ENCODE results near the gene ZSCAN5C.
"Not testable (repeated sequence)": the region's sequence is repeated elsewhere in the genome, so short reads cannot be mapped to it uniquely, and the experiment has no call there.

Gene ZSCAN5C

DNA sequence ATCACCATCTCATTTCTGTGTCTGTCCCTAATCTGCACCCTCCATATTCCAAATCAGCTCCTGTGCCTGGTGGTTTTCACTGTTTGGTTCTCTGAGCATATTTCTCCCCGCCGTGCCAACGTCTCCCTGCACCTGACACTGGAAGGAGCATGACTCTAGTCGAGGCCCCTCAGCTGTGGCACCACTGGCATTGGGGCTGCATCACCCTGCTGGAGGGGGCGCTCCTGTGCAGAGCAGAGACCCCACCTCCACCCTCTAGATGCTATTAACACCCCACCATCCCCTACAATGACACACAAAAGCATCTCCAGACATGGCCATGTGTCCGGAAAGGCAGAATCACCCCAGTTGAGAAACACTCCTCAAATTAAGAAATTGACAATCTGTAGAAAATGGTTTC is 20.8 kb downstream of the ZSCAN5C start:
- Histone ChIP-seq H3K4me1 (ENCODE audit: control extremely low read depth in 1 of 4, control insufficient read depth in 4 of 4, insufficient read depth in 4 of 4, low read length in 3 of 4) (peaks cover 0 to 3% (median 0%) of the 10 kb centered on the region in 4 experiments), H3K9me3 (ENCODE audit: control extremely low read depth in 1 of 5, control insufficient read depth in 4 of 5, insufficient read depth in 2 of 5, low read depth in 1 of 5, low read length in 4 of 5) (no peaks in the 10 kb centered on the region), H3K36me3 (ENCODE audit: control insufficient read depth in 4 of 4, insufficient read depth in 4 of 4, low read length in 3 of 4) (no peaks in the 10 kb centered on the region), H3K27ac (ENCODE audit: insufficient read depth in 1 of 2, low read depth in 1 of 2, low read length in 2 of 2, poor library complexity in 1 of 2, severe bottlenecking in 2 of 2) (no peak overlapping the region), H3K27me3 (replicated peaks in 2 of 5; ENCODE audit: control insufficient read depth in 4 of 5, insufficient read depth in 5 of 5, low read length in 4 of 5) (no peaks in the 10 kb centered on the region), H3K4me3 (ENCODE audit: control insufficient read depth in 1 of 7, extremely low read depth in 1 of 7, insufficient read depth in 4 of 7, low read depth in 2 of 7, low read length in 6 of 7) (no peak overlapping the region)
- no peak for DNase-seq
- ChIA-PET POLR2A (no interaction called here), CTCF (no interaction called here)
- 94% methylated on average over 3 of the region's 6 CpGs for WGBS (ENCODE audit: insufficient coverage)

DNA sequence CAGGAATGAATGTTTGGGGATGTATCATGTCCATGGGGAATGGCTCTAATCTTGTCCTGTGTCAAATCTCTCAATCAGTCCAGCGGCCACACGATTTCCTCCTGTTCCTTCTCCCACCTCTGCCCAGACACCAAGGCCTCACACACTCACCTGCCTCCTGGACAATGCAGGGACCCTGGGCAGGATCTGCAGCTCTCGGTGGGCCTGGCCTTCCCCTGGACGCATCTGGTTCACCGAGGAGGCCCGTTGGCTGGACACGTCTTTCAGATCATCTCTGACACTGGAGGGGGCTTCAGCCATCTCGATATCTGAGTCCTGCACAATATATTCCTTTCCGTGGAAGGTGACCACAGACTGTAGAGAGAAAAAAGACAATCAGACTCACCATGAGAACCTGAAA is 21.4 kb downstream of the ZSCAN5C start:
- CTCF ChIA-PET, result no interaction called here
- POLR2A ChIA-PET, result no interaction called here
- Histone ChIP-seq H3K9me3 (ENCODE audit: control extremely low read depth in 1 of 5, control insufficient read depth in 4 of 5, insufficient read depth in 2 of 5, low read depth in 1 of 5, low read length in 4 of 5) (no peaks in the 10 kb centered on the region), H3K36me3 (ENCODE audit: control insufficient read depth in 4 of 4, insufficient read depth in 4 of 4, low read length in 3 of 4) (no peaks in the 10 kb centered on the region), H3K27ac (ENCODE audit: insufficient read depth in 1 of 2, low read depth in 1 of 2, low read length in 2 of 2, poor library complexity in 1 of 2, severe bottlenecking in 2 of 2) (no peak overlapping the region), H3K4me3 (ENCODE audit: control insufficient read depth in 1 of 7, extremely low read depth in 1 of 7, insufficient read depth in 4 of 7, low read depth in 2 of 7, low read length in 6 of 7) (no peak overlapping the region), H3K4me1 (ENCODE audit: control extremely low read depth in 1 of 4, control insufficient read depth in 4 of 4, insufficient read depth in 4 of 4, low read length in 3 of 4) (no peaks in the 10 kb centered on the region), H3K27me3 (replicated peaks in 2 of 5; ENCODE audit: control insufficient read depth in 4 of 5, insufficient read depth in 5 of 5, low read length in 4 of 5) (no peaks in the 10 kb centered on the region)
- no peak for DNase-seq
- WGBS (ENCODE audit: insufficient coverage), result 98% methylated on average over 6 of the region's 9 CpGs

DNA sequence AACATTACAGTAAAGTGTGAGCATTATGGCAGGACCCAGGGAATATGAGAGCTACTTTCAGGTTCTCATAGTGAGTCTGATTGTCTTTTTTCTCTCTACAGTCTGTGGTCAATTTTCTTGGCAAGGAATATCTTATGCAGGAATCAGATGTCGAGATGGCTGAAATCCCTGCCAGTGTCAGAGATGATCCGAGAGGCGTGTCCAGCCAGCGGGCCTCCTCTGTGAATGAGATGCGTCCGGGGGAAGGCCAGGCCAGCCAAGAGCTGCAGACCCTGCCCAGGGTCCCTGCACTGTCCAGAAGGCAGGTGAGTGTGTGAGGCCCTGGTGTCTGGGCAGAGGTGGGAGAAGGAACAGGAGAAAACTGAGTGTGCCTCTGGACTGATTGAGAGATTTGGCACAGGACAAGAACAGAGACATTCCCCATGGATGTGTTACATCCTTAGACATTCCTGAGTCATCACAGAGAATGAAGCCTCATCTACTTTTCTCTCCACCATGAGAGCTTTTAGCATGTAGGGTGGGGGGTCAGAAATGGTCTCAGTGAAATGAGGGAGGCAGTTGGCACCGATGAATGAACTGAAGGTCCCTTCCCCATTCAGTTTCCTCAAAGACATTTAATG is 43.2 kb downstream of the ZSCAN5C start:
- POLR2A ChIA-PET, result no interaction called here
- no peak overlapping the region for H3K4me3 ChIP-seq (ENCODE audit: control insufficient read depth in 1 of 7, extremely low read depth in 1 of 7, insufficient read depth in 4 of 7, low read depth in 2 of 7, low read length in 6 of 7)

GRCh38 chr19:56245764-56246163 is 43.7 kb downstream of the ZSCAN5C start:
- CTCF ChIA-PET; POLR2A ChIA-PET; H3K4me1 ChIP-seq (ENCODE audit: control extremely low read depth in 1 of 4, control insufficient read depth in 4 of 4, insufficient read depth in 4 of 4, low read length in 3 of 4); H3K36me3 ChIP-seq (ENCODE audit: control insufficient read depth in 4 of 4, insufficient read depth in 4 of 4, low read length in 3 of 4); H3K27ac ChIP-seq (ENCODE audit: insufficient read depth in 1 of 2, low read depth in 1 of 2, low read length in 2 of 2, poor library complexity in 1 of 2, severe bottlenecking in 2 of 2); H3K27me3 ChIP-seq (replicated peaks in 2 of 5; ENCODE audit: control insufficient read depth in 4 of 5, insufficient read depth in 5 of 5, low read length in 4 of 5); H3K4me3 ChIP-seq (ENCODE audit: control insufficient read depth in 1 of 7, extremely low read depth in 1 of 7, insufficient read depth in 4 of 7, low read depth in 2 of 7, low read length in 6 of 7); H3K9me3 ChIP-seq (ENCODE audit: control extremely low read depth in 1 of 5, control insufficient read depth in 4 of 5, insufficient read depth in 2 of 5, low read depth in 1 of 5, low read length in 4 of 5); DNase-seq: not testable (repeated sequence)
- WGBS (ENCODE audit: insufficient coverage), result 94% methylated on average over 2 of the region's 4 CpGs

More for the DNA sequence above, 43.2 kb downstream of the ZSCAN5C start:
- DNase-seq, result no peak
- Histone ChIP-seq H3K27me3 (replicated peaks in 2 of 5; ENCODE audit: control insufficient read depth in 4 of 5, insufficient read depth in 5 of 5, low read length in 4 of 5) (no peaks in the 10 kb centered on the region), H3K27ac (ENCODE audit: insufficient read depth in 1 of 2, low read depth in 1 of 2, low read length in 2 of 2, poor library complexity in 1 of 2, severe bottlenecking in 2 of 2) (no peak overlapping the region), H3K36me3 (ENCODE audit: control insufficient read depth in 4 of 4, insufficient read depth in 4 of 4, low read length in 3 of 4) (no peaks in the 10 kb centered on the region), H3K4me1 (ENCODE audit: control extremely low read depth in 1 of 4, control insufficient read depth in 4 of 4, insufficient read depth in 4 of 4, low read length in 3 of 4) (no peaks in the 10 kb centered on the region), H3K9me3 (ENCODE audit: control extremely low read depth in 1 of 5, control insufficient read depth in 4 of 5, insufficient read depth in 2 of 5, low read depth in 1 of 5, low read length in 4 of 5) (no peaks in the 10 kb centered on the region)
- CTCF ChIA-PET, result interaction anchor here (1.8 kb wide), 1 partner anchor 8 kb away, joined by 5 read pairs; no protein-coding TSS in a partner anchor
- WGBS (ENCODE audit: insufficient coverage), result 97% methylated on average over 5 of the region's 7 CpGs

DNA sequence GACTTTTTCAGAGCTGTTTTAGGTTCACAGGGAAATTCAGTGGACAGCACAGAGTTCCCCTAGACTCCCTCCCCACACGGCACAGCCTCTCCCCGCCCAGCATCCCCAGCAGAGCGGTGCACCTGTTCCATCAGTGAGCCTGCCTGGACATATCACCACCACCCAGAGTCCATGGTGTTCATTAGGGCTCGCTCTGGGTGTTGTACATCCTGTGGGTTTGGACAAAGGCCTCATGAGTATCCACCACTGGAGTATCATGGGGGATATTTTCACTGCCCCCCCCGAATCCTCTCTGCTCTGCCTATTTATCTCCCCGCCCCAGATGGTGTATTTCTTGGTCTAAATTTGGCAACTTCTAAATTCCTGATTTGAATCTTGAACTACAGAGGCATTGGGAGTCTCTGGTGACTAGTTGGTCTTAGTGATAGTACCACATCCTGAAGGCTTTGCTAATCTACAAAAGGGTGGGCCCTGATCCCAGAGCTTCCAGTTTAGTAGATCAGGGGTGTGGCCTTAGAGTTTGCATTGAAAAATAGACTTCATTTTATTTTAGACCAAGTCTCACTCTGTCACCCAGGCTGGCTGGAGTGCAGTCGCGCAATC is 46.8 kb downstream of the ZSCAN5C start:
- POLR2A ChIA-PET; H3K36me3 ChIP-seq (ENCODE audit: control insufficient read depth in 4 of 4, insufficient read depth in 4 of 4, low read length in 3 of 4); H3K4me3 ChIP-seq (ENCODE audit: control insufficient read depth in 1 of 7, extremely low read depth in 1 of 7, insufficient read depth in 4 of 7, low read depth in 2 of 7, low read length in 6 of 7); H3K27ac ChIP-seq (ENCODE audit: insufficient read depth in 1 of 2, low read depth in 1 of 2, low read length in 2 of 2, poor library complexity in 1 of 2, severe bottlenecking in 2 of 2); H3K27me3 ChIP-seq (replicated peaks in 2 of 5; ENCODE audit: control insufficient read depth in 4 of 5, insufficient read depth in 5 of 5, low read length in 4 of 5); H3K9me3 ChIP-seq (ENCODE audit: control extremely low read depth in 1 of 5, control insufficient read depth in 4 of 5, insufficient read depth in 2 of 5, low read depth in 1 of 5, low read length in 4 of 5); H3K4me1 ChIP-seq (ENCODE audit: control extremely low read depth in 1 of 4, control insufficient read depth in 4 of 4, insufficient read depth in 4 of 4, low read length in 3 of 4): not testable (repeated sequence)
- WGBS (ENCODE audit: insufficient coverage), result 95% methylated on average over 2 of the region's 8 CpGs
- CTCF ChIA-PET, result interaction anchor here (0.8 kb wide), 1 partner anchor 100 kb away, joined by 3 read pairs; no protein-coding TSS in a partner anchor
- peak; percentile 14 to 75 (median 46) for DNase-seq

- Histone ChIP-seq H3K27me3 (replicated peaks in 2 of 5; ENCODE audit: control insufficient read depth in 4 of 5, insufficient read depth in 5 of 5, low read length in 4 of 5) (no peaks in the 10 kb centered on the region), H3K4me3 (ENCODE audit: control insufficient read depth in 1 of 7, extremely low read depth in 1 of 7, insufficient read depth in 4 of 7, low read depth in 2 of 7, low read length in 6 of 7) (peak overlapping the region in 1 of 7 experiments; percentile 7), H3K27ac (ENCODE audit: insufficient read depth in 1 of 2, low read depth in 1 of 2, low read length in 2 of 2, poor library complexity in 1 of 2, severe bottlenecking in 2 of 2) (no peak overlapping the region), H3K36me3 (ENCODE audit: control insufficient read depth in 4 of 4, insufficient read depth in 4 of 4, low read length in 3 of 4) (no peaks in the 10 kb centered on the region), H3K9me3 (ENCODE audit: control extremely low read depth in 1 of 5, control insufficient read depth in 4 of 5, insufficient read depth in 2 of 5, low read depth in 1 of 5, low read length in 4 of 5) (no peaks in the 10 kb centered on the region), H3K4me1 (ENCODE audit: control extremely low read depth in 1 of 4, control insufficient read depth in 4 of 4, insufficient read depth in 4 of 4, low read length in 3 of 4) (no peaks in the 10 kb centered on the region)
- DNase-seq, result peak; percentile 85 to 91 (median 90)
- 47% methylated on average over 7 of the region's 10 CpGs for WGBS (ENCODE audit: insufficient coverage)
- POLR2A ChIA-PET, result no interaction called here
- CTCF ChIA-PET, result interaction anchor here (0.6 to 7.5 kb wide), 43 partner anchors 8 to 1049 kb away, joined by 3 to 130 read pairs (median 6); partner anchors contain the start of gene ZSCAN5A
Measured at GRCh38 chr19:56252699-56253422, 50.8 kb downstream of the ZSCAN5C start.

- DNase-seq, result peak; percentile 76 to 87 (median 84)
- no peak overlapping the region for H3K27ac ChIP-seq (ENCODE audit: insufficient read depth in 1 of 2, low read depth in 1 of 2, low read length in 2 of 2, poor library complexity in 1 of 2, severe bottlenecking in 2 of 2)
- H3K4me1 ChIP-seq (ENCODE audit: control extremely low read depth in 1 of 4, control insufficient read depth in 4 of 4, insufficient read depth in 4 of 4, low read length in 3 of 4), result no peaks in the 10 kb centered on the region
- no peaks in the 10 kb centered on the region for H3K9me3 ChIP-seq (ENCODE audit: control extremely low read depth in 1 of 5, control insufficient read depth in 4 of 5, insufficient read depth in 2 of 5, low read depth in 1 of 5, low read length in 4 of 5)
- WGBS (ENCODE audit: insufficient coverage), result no CpG with 5 or more reads among the region's 5 CpGs
- no peaks in the 10 kb centered on the region for H3K36me3 ChIP-seq (ENCODE audit: control insufficient read depth in 4 of 4, insufficient read depth in 4 of 4, low read length in 3 of 4)
- ChIA-PET POLR2A (no interaction called here), CTCF (interaction anchor here (0.7 to 7.5 kb wide), 28 partner anchors 7 to 1049 kb away, joined by 3 to 130 read pairs (median 8); partner anchors contain the start of gene ZSCAN5A)
- H3K27me3 ChIP-seq (replicated peaks in 2 of 5; ENCODE audit: control insufficient read depth in 4 of 5, insufficient read depth in 5 of 5, low read length in 4 of 5), result no peaks in the 10 kb centered on the region
- H3K4me3 ChIP-seq (ENCODE audit: control insufficient read depth in 1 of 7, extremely low read depth in 1 of 7, insufficient read depth in 4 of 7, low read depth in 2 of 7, low read length in 6 of 7), result no peak overlapping the region
Measured at GRCh38 chr19:56253737-56254136, 51.7 kb downstream of the ZSCAN5C start.
